GM19463 (cell line): Measurements from ENCODE around the gene SLC25A33.

Source experiments
- ATAC-seq: cut with Tn5 transposase; IDR thresholded peaks from one replicate; pipeline ENCODE4 v1.9.1; 2021; ENCODE audit warnings: mild to moderate bottlenecking, moderate library complexity; ENCODE audit not compliant: unreplicated experiment

Gene SLC25A33

DNA sequence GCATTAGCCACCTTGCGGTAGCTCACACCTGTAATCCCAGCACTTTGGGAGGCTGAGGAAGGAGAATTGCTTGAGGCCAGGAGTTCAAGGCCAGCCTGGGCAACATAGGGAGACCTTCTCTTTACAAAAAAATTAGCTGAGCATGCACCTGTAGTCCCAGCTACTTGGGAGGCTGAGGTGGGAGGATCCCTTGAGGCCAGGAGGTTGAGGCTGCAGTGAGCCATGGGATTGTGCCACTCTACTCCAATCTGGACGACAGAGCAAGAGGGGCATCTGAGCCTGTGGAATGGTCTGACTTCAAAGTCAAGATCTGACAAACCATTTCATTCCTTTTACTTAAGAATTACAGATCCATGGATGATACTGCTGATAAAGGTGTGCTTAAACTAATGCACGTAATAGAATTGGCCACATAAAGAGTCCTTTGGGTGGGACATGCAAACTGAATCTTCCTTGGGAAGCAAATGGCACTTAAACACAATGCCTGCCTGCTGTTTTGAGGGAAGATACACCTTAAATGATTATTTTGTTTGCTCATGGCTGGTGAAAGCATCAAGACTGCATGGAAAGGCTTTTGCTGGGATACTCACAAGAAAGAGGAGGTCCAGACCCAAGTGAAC, 47.0 kb downstream of the SLC25A33 start:
- no peak for ATAC-seq

DNA sequence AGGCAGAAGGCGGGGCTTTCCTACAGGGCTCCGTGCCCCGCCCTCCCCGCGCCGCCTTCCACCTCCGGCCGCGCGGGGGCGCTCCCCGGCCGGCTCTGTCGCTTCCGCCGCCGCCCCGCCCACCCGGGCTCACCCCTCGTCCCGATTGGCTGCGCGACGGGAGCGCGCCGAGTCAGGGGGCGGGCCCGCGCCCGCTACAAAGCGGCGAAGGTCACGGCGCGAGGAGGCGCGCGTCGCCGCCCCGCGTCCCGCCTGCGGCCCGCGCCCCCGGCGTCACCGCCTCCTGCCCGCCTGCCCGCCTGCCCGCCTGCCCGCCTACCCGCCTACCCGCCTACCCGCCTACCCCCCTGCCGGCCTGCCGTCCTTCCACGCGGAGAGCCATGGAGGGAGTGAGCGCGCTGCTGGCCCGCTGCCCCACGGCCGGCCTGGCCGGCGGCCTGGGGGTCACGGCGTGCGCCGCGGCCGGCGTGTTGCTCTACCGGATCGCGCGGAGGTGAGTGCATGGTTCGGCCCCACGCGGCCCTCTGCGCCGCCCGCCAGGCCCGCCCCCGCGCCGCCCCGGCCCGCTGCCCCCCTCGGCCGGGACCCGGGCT, 49.4 kb downstream of the SLC25A33 start, which contains the start of gene TMEM201:
Gene TMEM201, plus strand, starts transcription at position 361 of the 593 bp plus-strand sequence. Its CDS starts 20 bp downstream, at position 381.
- peak; percentile 70 for ATAC-seq

DNA sequence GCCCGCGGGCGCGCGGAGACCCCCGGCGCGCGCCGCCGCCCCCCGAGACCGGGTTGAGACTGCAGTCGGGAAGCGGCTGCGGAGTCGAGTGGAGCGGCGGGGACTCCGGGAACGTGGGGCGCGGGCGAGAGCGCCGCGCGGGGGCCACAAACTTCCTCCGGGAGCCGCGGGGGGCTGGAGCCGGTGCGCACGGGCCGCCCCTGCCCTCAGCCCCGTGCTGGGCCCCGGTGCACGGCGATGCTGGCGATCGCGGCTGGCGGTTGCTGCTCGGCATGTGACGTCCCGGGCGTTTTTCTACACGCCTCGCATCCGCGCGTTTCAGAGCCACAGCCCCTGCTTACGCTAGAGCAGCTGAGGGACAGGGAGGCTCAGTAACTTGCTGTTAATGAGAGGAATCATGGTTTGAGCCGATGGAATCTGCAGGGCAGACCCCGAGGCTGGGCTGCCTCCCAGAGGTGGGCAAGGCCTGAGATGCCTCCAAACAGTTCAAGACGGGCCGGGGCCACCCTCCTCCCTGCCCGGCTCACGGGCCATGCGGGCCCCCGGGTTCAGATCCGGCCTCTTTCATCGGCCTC, 50.0 kb downstream of the SLC25A33 start:
- peak; percentile 12 for ATAC-seq

DNA sequence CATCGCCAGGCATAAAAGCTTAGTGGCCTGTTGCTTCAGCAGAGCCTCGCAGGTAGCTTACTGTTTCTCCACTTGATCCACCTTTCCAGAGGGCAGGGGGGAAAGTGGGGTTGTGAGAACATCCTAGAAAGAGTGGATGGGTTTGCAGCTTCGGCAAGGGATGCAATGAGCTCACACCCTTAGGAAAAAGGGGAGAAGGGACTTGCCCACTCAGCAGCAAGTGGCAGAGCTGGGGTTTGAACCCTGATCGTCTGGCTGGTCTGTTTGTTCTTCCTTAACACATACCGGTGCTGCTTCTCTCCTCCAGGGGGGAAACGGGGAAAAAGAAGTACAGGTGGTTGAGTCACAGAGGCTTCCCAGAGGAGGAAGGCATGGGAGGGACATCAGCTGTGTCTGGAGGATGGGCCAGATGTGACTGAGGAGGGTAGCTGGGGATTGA, 50.5 kb downstream of the SLC25A33 start:
- no peak for ATAC-seq

DNA sequence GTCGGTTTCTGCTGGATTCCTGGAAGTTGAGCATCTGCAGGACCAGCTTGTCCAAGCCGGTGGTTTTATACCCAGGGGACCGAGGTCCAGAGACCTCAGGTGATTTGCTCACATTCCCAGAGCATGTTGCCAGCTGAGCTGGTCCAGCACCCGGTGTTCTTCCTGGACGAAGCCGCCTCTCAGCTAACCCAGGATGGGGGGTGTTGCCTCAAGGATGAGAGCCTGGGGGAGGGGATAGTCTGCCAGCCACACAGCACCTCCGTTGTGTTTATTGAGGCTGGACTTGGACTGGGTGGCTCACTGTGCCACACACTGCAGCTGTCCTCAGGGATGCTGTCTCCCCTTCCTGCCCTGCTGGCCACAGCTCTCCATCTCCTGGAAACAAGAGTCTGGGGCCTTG, 50.9 kb downstream of the SLC25A33 start:
- ATAC-seq = no peak

DNA sequence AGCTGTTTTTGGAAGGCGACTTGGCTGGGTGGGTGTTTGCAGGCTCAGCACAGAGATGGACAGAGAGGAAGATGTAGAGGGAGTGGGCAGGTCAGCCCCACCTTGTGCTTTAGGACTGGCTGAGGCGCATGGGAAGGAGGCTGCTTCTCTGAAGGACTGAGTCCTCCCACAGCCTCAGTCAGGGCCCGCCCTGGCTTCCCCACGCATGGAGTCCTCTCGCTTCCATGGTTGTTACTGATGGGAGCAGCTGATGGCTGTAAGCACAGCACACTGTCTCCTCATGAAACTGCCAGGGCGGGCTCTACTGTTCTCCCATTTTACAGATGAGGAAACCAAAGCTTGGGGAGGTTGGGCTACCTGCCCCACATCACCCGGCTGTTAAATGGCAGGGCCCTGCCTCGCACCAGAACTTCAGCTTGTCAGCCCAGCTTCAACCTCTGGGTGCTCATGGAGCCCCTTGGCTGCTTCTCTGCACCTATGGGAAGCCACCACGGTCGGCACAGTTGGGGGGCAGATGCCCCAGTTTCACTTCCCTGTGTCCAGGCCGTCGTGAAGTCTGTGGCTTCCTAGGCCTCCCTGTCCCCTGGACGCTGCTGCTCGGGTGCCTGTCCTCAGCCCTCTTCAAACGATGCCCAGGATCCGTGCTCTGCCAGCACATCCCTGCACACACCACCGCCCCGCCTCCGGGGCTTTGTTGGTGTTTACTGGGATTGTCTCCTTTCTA, 51.8 kb downstream of the SLC25A33 start:
- ATAC-seq = no peak

DNA sequence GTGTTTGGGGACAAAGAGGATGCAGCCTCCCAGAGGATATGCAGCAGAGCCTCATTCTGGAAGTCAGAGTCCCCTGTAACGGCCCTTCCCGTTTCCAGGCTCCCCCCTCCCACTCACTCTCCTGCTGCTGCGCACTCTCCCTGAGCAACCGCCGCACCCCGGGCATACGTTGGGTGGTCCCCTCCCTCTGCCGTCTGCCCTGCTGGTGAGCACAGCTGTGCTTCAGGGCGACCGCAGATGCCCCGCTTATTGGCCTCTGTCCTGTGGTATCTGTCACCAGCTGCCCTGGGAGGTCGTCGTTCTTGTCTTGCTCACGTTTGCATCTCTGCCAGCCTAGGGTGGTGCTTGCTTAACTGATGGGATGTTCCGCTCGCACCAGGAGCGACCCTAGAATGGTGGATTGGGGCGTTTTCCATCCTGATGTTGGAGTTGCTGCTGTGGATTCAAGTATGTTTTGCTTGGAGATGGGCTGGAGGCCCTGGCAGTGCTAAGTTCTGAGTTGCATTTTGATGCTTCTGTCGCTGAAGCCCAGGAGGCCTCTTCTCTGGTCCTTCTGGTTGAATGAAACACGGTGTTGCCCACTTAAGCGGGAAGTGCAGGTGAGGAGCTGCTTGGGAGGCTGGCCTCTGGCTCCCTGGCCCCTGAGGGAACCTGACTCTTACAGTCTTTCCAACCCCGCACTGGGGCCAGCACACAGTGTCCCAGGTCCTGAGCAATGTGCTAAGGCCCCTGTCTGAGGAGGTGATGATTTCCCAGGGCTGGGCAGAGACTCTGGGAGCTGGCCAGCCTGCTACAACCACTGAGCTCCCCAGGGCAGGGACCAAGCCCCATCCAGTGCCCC, 52.6 kb downstream of the SLC25A33 start:
- no peak for ATAC-seq

DNA sequence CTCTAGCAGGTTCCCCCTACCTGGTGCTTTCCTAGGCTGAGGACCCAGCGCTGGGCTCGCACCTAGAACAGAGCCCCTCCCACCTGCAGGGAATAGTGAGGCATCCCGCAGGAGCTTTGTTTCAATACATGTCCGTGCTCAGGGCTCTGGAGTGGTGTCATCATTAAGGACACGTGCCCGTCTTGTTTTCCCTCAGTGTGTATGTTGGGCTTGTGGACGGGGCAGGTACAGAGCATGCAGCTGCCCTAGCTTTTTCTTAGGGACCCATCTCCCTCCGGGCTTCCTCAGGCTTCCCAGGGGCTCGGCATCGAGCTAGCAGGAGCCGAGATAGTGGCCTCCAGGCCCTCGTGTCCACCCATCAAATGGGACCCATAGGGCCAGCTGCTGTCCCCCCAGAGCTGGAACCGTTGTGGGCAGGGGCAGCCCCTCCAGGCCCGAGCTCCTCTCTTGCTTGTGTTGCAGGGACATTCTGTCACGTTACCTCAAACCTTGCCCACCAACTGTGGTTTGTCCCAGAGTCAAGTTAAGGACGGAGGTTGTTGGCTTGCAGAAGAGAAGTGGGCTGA, 53.3 kb downstream of the SLC25A33 start:
- ATAC-seq = no peak

DNA sequence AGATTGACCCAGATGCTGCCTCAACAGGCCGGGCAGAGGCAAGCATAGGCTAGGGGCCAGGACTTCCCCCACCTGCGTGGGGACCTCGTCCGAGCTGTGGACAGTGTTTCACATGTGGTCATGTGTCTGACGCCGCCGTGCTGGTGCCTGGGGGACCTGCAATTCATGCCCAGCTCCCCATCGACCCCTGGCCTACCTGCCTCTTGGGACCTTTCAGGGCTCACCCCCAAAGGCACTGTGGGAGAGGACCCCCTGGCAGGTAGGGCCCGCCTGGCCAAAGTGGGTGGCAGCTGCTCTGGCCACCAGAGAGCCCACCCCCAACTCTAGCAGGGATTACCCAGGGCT, 53.9 kb downstream of the SLC25A33 start:
- no peak for ATAC-seq

DNA sequence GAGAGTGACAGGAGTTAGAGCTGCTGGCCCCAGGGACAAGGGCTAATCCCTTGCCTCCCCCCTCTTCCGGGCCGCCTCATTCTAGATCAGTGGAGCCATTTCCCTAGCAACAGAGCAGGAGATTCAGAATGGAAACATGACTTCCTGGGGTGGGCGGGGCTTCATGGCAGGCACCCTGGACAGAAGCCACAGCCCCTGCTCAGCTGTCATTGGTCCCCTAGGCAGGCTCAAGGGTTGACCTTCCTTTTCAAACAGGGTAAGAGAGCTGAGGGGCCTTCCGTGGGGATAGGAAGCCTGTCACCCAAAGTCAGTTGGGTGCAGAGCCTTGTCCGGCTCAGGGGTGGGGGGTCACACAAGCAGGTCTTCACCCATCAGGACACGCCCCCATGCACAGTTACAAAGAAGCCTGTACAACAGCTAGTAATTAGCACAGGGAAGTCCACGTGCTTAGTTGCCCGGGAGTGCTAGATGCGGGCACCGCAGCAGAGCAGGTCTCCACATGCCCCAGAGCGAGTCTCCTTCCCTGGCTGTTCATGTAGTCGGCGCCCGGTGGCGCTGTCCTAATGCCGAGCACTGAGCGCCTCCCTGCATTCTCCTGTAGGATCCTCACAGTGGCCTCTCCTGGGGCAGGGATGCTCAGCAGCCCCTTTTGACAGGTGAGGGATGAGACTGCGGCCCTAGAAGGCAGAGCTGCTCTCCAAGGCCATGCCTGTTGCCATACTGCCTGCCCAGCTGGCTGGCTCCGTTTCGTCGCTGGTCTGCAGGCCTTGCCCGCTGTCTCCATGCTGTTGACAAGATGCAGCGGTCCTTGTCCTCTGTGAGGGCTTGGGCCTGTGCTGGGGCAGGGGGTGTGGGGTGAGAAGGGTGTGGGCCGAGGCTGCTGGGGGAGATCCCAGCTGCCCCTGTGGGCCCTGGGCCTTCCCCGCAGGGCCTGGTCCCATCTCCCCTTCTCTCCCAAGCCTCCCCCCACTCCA, 54.5 kb downstream of the SLC25A33 start:
- ATAC-seq = peak; percentile 34

DNA sequence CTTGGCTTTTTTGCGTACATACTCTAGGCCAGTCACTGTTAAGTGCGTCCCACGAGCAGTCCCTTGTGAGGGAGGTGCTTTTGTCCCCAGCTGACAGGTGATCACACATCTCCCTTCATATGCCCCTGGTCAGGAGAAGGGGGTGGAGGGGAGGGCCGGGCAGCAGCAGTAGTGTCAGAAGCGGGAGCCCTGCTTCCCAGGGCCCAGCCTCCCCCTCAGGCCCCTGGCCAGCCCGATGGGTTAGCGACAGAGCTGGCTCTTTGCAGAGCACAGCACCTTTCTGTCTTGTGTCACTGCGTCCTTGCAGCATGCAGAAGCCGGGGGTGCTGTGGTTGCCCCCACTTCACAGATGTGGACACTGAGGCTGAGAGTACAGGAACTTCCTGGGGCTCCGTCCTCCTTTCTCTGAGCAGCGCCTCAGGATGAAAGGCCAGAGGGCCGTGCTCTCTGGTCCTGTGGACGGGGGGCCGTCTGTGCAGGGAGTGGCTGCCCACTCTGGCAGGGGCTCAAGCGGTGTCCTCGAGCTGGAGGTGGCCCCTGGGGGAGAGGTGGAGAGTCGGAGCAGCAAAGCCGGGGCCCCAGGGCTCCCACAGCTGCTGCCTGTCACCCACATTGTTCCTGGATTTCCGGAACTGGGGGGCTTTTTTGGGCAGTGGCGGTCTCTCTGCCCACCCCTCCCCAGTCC, 55.3 kb downstream of the SLC25A33 start:
- no peak for ATAC-seq

DNA sequence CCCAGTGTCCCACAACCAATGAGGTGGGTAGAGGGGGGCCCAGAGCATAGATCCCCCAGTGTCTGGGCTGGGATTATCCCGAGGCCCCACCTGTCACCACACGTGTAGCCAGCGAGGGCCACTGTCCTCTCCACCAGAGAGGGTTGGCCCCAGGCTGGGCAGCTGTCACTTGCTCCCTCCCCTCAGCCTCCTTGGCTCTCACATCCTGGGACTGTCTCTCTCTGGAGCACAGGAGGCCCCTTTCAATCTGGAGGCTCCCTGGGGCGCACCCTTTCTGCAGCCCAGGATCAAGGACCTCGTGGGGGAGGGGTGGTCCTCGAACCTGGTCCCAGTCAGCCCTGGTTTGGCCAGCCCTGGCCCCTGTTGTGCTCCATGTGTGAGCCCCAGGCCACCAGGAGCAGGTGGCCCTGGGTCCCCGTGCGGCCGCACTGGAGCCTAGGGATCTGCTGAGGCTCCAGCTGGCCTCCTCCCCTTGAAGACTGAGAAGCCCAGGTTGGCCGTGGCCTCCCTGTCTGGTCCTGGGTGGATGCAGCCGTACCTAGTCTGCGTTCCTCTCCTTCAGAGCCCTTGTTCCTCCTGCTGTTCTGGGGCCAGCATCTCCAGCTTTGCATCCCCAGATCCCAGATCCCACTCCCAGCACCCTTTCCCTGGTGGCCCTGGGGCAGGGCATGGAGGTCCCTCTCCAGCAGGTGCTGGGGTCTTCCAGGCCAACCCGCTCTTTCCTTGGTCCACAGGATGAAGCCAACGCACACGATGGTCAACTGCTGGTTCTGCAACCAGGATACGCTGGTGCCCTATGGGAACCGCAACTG, 56.1 kb downstream of the SLC25A33 start:
- ATAC-seq = no peak

DNA sequence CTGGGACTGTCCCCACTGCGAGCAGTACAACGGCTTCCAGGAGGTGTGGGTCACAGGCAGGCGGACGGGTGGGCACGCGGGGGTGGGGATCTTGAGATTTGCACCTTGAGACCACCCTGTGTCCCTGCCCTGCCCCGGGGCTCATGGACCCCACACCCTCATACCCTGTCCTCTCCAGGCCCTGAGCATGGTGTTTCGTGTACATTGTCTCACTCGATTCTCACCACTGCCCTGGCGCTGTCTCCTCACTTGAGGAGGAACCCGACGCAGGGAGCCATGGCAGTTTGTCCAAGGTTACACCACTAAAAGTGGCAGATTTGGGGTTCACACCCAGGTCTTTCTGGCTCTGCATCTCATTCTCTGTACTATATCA, 56.7 kb downstream of the SLC25A33 start:
- ATAC-seq = no peak

DNA sequence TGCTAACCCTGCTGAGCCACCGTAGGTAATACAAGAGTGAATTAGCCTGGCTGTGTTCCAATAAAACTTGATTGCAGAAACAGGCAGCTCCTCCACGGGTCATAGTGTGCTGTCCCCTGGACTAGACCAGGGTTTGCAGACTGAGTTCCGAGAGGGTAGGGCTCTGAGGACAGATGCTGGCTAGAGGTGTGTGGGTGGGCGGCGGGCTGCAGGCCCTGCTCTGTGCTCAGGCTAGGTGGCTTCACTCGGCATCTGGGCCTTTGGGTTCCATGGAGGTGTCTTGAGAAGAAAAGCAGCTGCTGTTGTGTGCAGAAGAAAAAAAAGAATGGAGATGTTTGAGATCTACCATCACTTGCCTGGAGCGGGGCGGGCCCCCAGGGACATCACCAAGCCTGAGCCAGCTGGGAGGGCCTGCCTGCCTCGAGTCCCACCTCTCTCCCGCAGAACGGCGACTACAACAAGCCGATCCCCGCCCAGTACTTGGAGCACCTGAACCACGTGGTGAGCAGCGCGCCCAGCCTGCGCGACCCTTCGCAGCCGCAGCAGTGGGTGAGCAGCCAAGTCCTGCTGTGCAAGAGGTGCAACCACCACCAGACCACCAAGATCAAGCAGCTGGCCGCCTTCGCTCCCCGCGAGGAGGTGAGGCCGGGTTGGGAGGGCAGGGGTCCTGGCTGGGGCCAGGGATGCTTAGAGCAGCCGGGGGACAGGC, 57.3 kb downstream of the SLC25A33 start:
- no peak for ATAC-seq

DNA sequence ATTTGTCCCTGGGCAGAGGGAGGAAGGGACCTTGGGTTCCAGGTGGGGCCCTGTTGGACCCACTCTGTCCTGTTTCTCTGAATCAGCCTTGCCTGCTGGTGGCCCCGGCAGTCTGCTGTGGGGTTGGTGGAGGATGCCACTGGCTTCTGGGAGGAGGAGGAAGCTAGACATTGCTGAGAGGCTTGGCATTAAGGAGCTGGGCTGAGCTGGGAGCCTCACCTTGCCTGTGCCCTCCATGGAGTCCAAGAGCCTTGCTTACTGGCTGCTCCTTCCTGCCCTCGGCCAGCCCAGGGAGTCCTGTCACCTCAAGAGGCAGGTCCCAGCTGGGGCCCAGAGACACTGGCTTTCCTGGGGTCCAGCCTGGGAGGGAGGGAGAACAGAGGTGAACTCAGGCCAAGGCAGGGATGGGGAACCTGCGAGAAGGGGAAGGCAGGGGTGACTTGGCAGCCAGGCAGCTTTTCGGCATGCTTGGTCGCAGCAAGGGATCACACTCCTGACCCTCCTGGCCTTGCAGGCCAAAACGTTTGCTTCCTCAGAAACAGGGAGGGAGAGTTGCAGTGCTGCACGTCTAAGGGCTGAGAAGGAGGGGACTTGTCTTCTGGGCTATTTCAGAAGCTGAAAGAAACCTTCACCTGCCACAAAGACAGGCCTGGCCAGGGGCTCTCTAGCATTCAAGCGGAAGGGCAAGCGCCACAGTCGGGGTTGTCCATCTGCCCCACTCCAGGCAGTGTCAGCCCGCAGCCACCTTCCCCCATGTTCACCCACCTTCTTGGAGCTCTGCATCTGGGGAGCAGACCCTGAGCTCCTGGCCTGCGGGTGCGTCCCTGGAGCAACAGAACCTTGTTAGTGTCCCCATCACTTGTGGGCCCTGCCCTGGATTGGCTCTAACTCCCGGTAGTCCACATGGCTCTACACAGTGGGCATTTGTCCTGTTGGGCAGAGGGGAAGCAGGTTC, 58.4 kb downstream of the SLC25A33 start:
- no peak for ATAC-seq

DNA sequence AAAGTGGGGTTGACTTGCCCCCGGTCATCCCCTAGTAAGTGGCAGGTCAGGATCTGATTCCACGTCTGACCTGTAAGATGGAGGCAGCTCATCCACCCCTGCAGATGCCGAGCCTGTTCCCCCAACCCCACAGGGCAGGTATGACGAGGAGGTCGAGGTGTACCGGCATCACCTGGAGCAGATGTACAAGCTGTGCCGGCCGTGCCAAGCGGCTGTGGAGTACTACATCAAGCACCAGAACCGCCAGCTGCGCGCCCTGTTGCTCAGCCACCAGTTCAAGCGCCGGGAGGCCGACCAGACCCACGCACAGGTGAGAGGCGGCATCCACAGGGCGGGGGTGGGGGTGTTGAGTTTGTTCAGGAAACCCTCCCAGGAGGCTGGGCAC, 59.0 kb downstream of the SLC25A33 start:
- no peak for ATAC-seq
